MCF 10A (cell line): ENCODE results near the gene KRT74. TPM values are rescaled to one million over a fixed set of nuclear protein-coding genes. Genes with fewer than 3 reads are reported as not detected.

Experiments
- Bru-seq: library from RNA; stranded (reverse); fragments of 400-500 nt; gene quantifications from one replicate; lab custom pipeline; 2021; lab: Mats Ljungman, UMichigan
- BruChase-seq, 2 experiments: library from RNA; stranded (reverse); fragments of 400-500 nt; gene quantifications; one replicate each; lab custom pipeline; 2021; lab: Mats Ljungman, UMichigan
- BruUV-seq: library from RNA; stranded (reverse); fragments of 400-500 nt; replicated peaks from 2 replicates; lab custom pipeline; 2021; lab: Mats Ljungman, UMichigan
- CTCF ChIA-PET: fragments of 300-600 bp; sonication (Branson Sonifier 250); formaldehyde crosslinking; extraction: SDS; loops from one replicate; lab custom pipeline; 2021; ENCODE audit warnings: antibody characterized with exemption, inconsistent platforms; lab: Yijun Ruan, JAX
- POLR2A ChIA-PET: fragments of 300-600, 350-650 bp; sonication (Branson Sonifier 250); formaldehyde crosslinking; extraction: SDS; loops from one replicate; lab custom pipeline; 2020; ENCODE audit warnings: antibody characterized with exemption, inconsistent platforms; lab: Yijun Ruan, JAX
- DNase-seq: peaks from one replicate; pipeline ENCODE4 v3.0.0-alpha.2; 2018; ENCODE audit not compliant: unreplicated experiment
- H3K27ac Mint-ChIP-seq: one replicate; pipeline ENCODE4 v1.8.0; 2022; ENCODE audit warnings: mild to moderate bottlenecking, low read depth, mixed read lengths; ENCODE audit not compliant: unreplicated experiment
- H3K27me3 Mint-ChIP-seq: one replicate; pipeline ENCODE4 v1.8.0; 2022; ENCODE audit warnings: mixed read lengths; ENCODE audit not compliant: insufficient read depth, unreplicated experiment
- H3K36me3 Mint-ChIP-seq: one replicate; pipeline ENCODE4 v1.8.0; 2022; ENCODE audit warnings: mild to moderate bottlenecking, moderate library complexity, mixed read lengths; ENCODE audit not compliant: insufficient read depth, unreplicated experiment
- H3K4me1 Mint-ChIP-seq: one replicate; pipeline ENCODE4 v1.8.0; 2022; ENCODE audit warnings: mixed read lengths; ENCODE audit not compliant: insufficient read depth, unreplicated experiment
- H3K4me3 Mint-ChIP-seq: one replicate; pipeline ENCODE4 v1.8.0; 2022; ENCODE audit warnings: mild to moderate bottlenecking, moderate library complexity, mixed read lengths; ENCODE audit not compliant: unreplicated experiment
- H3K9me3 Mint-ChIP-seq: one replicate; pipeline ENCODE4 v1.8.0; 2022; ENCODE audit warnings: mixed read lengths; ENCODE audit not compliant: unreplicated experiment
- CTCF ChIP-seq: fragments of 200-600 bp; IDR thresholded peaks from one replicate; pipeline ENCODE4 v1.8.0; 2022; ENCODE audit warnings: antibody characterized with exemption, mild to moderate bottlenecking; ENCODE audit not compliant: unreplicated experiment
- intact Hi-C: fragments of 100-400 bp; cut with micrococcal nuclease; formaldehyde crosslinking; loops from 2 replicates; pipeline ENCODE4 v1.14.1; 2022
- long read RNA-seq: library from polyadenylated mRNA; stranded (forward); transcript quantifications from one replicate; pipeline ENCODE4 v2.0.0, GENCODE V29; 2022
- total RNA-seq: library from RNA; stranded (reverse); gene quantifications from 2 replicates; pipeline ENCODE4 v1.2.3, GENCODE V29; 2022

KRT74 gene
- not detected in 2 replicates for total RNA-seq
- Bru-seq, nascent RNA: not detected
- not detected for BruChase-seq, experiment 1, labeled RNA remaining after a 6-hour chase
- BruChase-seq, experiment 2, labeled RNA remaining after a 2-hour chase: not detected
- long read RNA-seq: 0 reads

GRCh38 chr12:52573743-52574142, at the start of gene KRT74:
TSS of gene KRT74 (minus strand) at chr12:52573843. CDS start at chr12:52573777, 66 bp downstream.
- H3K9me3 Mint-ChIP-seq: no peaks in the 10 kb centered on the region
- intact Hi-C loops: no loop called here

GRCh38 chr12:52622349-52622748, 48.7 kb upstream of the KRT74 start:
- POLR2A ChIA-PET: interaction anchor here (0.7 kb wide), 1 partner anchor 260 kb away, joined by 3 read pairs; no protein-coding TSS in a partner anchor

More at GRCh38 chr12:52573743-52574142, at the start of gene KRT74:
- H3K4me3 Mint-ChIP-seq: no peak within 1 kb of the TSS
- CTCF ChIA-PET: interaction anchor here (0.7 to 1.8 kb wide), 6 partner anchors 9 to 306 kb away, joined by 3 to 6 read pairs (median 3); no protein-coding TSS in a partner anchor
- no TSS peak for BruUV-seq
- H3K4me1 Mint-ChIP-seq: no peaks in the 10 kb centered on the region
- POLR2A ChIA-PET: interaction anchor here (2.2 kb wide), 1 partner anchor 54 kb away, joined by 6 read pairs; the partner anchor contains the start of gene KRT5
- no peaks in the 10 kb centered on the region for H3K36me3 Mint-ChIP-seq
- H3K27me3 Mint-ChIP-seq: no peaks in the 10 kb centered on the region
- H3K27ac Mint-ChIP-seq: no peak within 1 kb of the TSS
- no peak for DNase-seq
- no peak for TF ChIP-seq CTCF

GRCh38 chr12:52618866-52619265, 45.2 kb upstream of the KRT74 start:
- intact Hi-C loops: no loop called here
- no peak for TF ChIP-seq CTCF
- BruUV-seq: no TSS peak
- H3K9me3 Mint-ChIP-seq: no peaks in the 10 kb centered on the region
- POLR2A ChIA-PET: no interaction called here
- CTCF ChIA-PET: interaction anchor here (0.6 to 1.8 kb wide), 2 partner anchors 76 to 260 kb away, joined by 3 to 7 read pairs; no protein-coding TSS in a partner anchor
- DNase-seq: no peak
- H3K4me3 Mint-ChIP-seq: no peak overlapping the region
- peaks cover 60% of the 10 kb centered on the region for H3K27me3 Mint-ChIP-seq
- no peak overlapping the region for H3K27ac Mint-ChIP-seq
- H3K36me3 Mint-ChIP-seq: no peaks in the 10 kb centered on the region
- no peaks in the 10 kb centered on the region for H3K4me1 Mint-ChIP-seq

More at GRCh38 chr12:52622349-52622748, 48.7 kb upstream of the KRT74 start:
- peaks cover 61% of the 10 kb centered on the region for H3K27me3 Mint-ChIP-seq
- no peaks in the 10 kb centered on the region for H3K4me1 Mint-ChIP-seq
- no peaks in the 10 kb centered on the region for H3K36me3 Mint-ChIP-seq
- no peak overlapping the region for H3K27ac Mint-ChIP-seq
- H3K9me3 Mint-ChIP-seq: no peaks in the 10 kb centered on the region
- intact Hi-C loops: no loop called here
- no peak overlapping the region for H3K4me3 Mint-ChIP-seq
- BruUV-seq: no TSS peak
- no peak for DNase-seq
- CTCF ChIA-PET: no interaction called here
- no peak for TF ChIP-seq CTCF

- Mint-ChIP-seq H3K27me3 (peaks cover 58% of the 10 kb centered on the region), H3K4me1 (no peaks in the 10 kb centered on the region), H3K27ac (no peak within 1 kb of the TSS), H3K9me3 (no peaks in the 10 kb centered on the region), H3K36me3 (no peaks in the 10 kb centered on the region), H3K4me3 (no peak within 1 kb of the TSS)
- intact Hi-C loops: no loop called here
- ChIA-PET POLR2A (no interaction called here), CTCF (interaction anchor here (1.8 kb wide), 1 partner anchor 261 kb away, joined by 7 read pairs; no protein-coding TSS in a partner anchor)
- no TSS peak for BruUV-seq
- no peak for DNase-seq
- no peak for TF ChIP-seq CTCF
Observed at GRCh38 chr12:52618216-52618615, 44.6 kb upstream of the KRT74 start, which contains the start of gene KRT73. TSS of gene KRT73 (minus strand) at chr12:52618559. CDS start at chr12:52618524, 35 bp downstream.
